AG09309 (cell line): ENCODE results near the gene TTLL5.

ENCODE experiments used
- DNase-seq: peaks from one replicate; pipeline ENCODE4 v3.0.0-alpha.2; 2010; ENCODE audit warnings: low read depth
- H3K4me3 ChIP-seq: 2 replicates; pipeline ENCODE4 v1.5.1; 2011; ENCODE audit warnings: mild to moderate bottlenecking, low read depth, low read length, moderate library complexity; ENCODE audit not compliant: control insufficient read depth
- CTCF ChIP-seq: IDR thresholded peaks from 2 replicates; pipeline ENCODE4 v1.5.1; 2011; ENCODE audit warnings: mild to moderate bottlenecking, low read depth, low read length, inconsistent platforms; ENCODE audit not compliant: insufficient read depth, control insufficient read depth; ENCODE audit errors: missing control alignments

Gene TTLL5

GRCh38 chr14:75906228-75906627 lies 245.2 kb downstream of the TTLL5 start:
- DNase-seq, result no peak
- H3K4me3 ChIP-seq, result no peak overlapping the region
- no peak for TF ChIP-seq CTCF

GRCh38 chr14:75906680-75907280 lies 245.7 kb downstream of the TTLL5 start:
- DNase-seq, result no peak
- no peak overlapping the region for H3K4me3 ChIP-seq
- peak; percentile 74 for TF ChIP-seq CTCF

- DNase-seq, result no peak
- TF ChIP-seq CTCF, result no peak
- H3K4me3 ChIP-seq, result no peak overlapping the region
These were observed 246.8 kb downstream of the TTLL5 start for GRCh38 chr14:75907756-75908359.

- no peak for DNase-seq
- no peak for TF ChIP-seq CTCF
- H3K4me3 ChIP-seq, result no peak overlapping the region
These were observed 248.6 kb downstream of the TTLL5 start for GRCh38 chr14:75909630-75910029.

GRCh38 chr14:75910048-75910447 lies 249.0 kb downstream of the TTLL5 start:
- no peak for DNase-seq
- no peak for TF ChIP-seq CTCF
- no peak overlapping the region for H3K4me3 ChIP-seq

- DNase-seq, result no peak
- H3K4me3 ChIP-seq, result no peak overlapping the region
- no peak for TF ChIP-seq CTCF
These were observed 250.8 kb downstream of the TTLL5 start for GRCh38 chr14:75911883-75912282.
